Fibroblast of villous mesenchyme (primary cell): ENCODE measurements around the gene FILIP1. TPM values are rescaled to one million over a fixed set of nuclear protein-coding genes. Genes with fewer than 3 reads are reported as not detected.

ENCODE experiments used
- DNase-seq: peaks from one replicate; pipeline ENCODE4 v3.0.0-alpha.2; 2010; ENCODE audit warnings: low read depth
- H3K4me3 ChIP-seq: 2 replicates; pipeline ENCODE4 v1.5.1; 2011; ENCODE audit warnings: low read depth, mild to moderate bottlenecking, low read length
- total RNA-seq: library from RNA; depleted of rRNA; stranded (reverse); fragments of >200 nt; gene quantifications from 2 replicates; pipeline ENCODE4 v1.2.3, GENCODE V29; 2012
- TF ChIP-seq, protein P1 (sequence below): IDR thresholded peaks from 2 replicates; pipeline ENCODE4 v1.5.1; 2012; ENCODE audit warnings: low read depth, mild to moderate bottlenecking, low read length; ENCODE audit not compliant: insufficient read depth

Gene FILIP1
- total RNA-seq, 1 donor, result 0.43 TPM

DNA sequence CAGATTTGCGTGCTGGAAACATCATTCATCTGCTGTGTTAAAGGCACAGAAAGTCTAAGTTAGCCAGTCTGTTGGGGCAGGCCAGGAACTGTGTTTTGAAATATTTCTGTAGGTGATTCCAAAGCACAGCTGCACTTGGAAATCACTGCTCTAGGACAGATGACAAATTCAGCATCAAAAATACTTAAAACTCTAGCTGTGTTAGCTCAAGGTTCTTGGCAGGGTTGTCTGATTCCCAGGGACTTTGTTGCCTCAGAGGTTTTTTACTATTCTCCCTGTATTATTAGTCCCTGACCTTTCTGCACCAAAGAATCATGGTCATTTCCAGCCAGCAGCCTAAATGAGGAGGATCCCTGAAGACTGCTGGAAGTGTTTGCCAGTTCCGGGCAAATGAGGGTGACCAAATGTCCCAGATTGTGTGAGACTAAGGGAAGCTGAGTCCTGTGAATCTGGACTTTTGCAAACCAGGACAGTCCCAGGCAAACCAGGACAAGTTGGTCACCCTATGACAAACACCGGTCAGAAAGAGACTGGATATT, 124.7 kb downstream of the FILIP1 start:
- TF ChIP-seq, protein P1, sequence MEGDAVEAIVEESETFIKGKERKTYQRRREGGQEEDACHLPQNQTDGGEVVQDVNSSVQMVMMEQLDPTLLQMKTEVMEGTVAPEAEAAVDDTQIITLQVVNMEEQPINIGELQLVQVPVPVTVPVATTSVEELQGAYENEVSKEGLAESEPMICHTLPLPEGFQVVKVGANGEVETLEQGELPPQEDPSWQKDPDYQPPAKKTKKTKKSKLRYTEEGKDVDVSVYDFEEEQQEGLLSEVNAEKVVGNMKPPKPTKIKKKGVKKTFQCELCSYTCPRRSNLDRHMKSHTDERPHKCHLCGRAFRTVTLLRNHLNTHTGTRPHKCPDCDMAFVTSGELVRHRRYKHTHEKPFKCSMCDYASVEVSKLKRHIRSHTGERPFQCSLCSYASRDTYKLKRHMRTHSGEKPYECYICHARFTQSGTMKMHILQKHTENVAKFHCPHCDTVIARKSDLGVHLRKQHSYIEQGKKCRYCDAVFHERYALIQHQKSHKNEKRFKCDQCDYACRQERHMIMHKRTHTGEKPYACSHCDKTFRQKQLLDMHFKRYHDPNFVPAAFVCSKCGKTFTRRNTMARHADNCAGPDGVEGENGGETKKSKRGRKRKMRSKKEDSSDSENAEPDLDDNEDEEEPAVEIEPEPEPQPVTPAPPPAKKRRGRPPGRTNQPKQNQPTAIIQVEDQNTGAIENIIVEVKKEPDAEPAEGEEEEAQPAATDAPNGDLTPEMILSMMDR, result no peak
- DNase-seq, result no peak
- H3K4me3 ChIP-seq, result no peak overlapping the region

DNA sequence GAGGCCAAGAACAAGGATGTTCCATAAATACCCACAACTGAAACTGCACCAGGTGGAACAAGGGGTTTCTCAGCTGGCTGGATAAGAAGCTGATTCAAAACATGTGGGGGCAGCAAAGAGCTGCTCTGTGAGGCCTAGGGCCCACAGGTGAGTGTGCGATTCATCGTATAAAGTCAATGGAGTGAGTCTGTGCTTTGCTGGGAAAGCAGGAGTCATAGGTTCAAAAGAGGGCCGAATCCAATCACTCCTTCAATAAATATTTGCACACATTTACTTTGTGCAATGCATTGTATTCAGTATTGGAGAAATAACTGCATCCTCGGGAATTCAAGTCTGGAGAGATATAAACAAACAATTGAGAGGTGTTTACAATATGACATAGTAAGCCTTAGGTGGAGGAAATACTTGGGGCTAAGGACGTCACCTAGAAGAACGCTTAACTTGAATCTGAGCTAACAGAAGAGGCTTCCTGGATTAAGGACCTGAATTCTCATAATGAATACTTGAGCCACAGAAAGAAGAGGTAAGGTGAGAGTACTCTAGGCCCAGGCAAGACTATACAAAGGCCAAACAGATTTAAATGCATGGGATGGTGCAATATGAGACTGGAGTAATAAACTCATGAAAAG, 125.3 kb downstream of the FILIP1 start:
- no peak overlapping the region for H3K4me3 ChIP-seq
- TF ChIP-seq, protein P1, result peak; percentile 42
- DNase-seq, result no peak

DNA sequence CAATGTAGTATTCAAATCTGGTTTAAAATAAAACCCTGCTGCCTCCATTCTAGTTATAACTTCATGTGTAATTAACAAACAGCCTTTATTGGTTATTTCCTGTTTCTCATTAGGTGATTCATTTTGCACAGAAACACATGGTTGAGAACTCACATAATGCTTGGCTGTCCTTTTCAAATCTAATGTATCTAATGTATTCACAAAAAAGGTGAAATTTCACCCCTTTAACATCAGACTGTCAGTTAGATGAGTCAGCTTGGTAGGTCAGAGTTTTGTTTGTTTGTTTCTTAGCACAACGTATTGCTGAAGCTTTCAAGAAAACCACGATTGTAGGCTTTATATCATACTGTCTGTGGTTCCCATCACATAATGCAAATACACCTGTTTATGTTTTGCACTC, 130.3 kb downstream of the FILIP1 start:
- no peak overlapping the region for H3K4me3 ChIP-seq
- TF ChIP-seq, protein P1, result no peak
- no peak for DNase-seq

DNA sequence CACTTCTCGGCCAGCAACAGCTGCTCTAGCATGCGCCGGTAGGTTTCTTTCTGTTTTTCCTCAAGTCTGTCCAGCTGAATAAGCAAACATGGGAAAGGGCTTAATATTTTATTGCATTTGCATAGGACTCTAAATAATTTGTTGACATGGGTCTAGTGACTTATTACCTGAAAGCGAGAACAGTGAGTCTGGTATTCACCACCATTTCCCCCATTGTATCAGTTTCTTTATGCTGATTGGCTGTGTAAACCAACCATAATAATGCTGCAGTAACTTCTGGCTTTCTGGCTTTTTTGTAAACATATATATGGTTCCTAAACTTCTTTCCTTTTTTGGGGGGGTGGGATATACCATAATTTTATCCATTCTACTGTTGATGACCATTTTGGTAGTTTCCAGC, 140.0 kb downstream of the FILIP1 start:
- TF ChIP-seq, protein P1, result no peak
- no peak for DNase-seq
- no peak overlapping the region for H3K4me3 ChIP-seq

DNA sequence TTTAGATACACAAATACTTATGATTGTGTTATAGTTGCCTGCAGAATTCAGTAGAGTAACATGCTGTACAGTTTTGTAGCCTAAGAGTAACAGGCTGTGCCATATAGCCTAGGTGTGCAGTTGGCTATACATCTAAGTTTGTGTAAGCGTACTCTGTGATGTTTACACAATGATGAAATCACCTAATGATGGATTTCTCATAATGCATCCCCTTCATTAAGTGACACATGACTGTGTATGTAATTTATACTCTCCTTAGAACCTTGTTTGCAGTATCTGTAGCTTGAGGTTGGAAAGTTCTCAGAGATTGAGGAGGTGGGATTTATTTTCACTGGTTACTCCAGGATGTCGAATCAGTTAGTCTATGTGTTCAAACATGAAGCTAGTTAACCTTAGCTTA, 142.0 kb downstream of the FILIP1 start:
- H3K4me3 ChIP-seq, result no peak overlapping the region
- TF ChIP-seq, protein P1, result no peak
- DNase-seq, result no peak

DNA sequence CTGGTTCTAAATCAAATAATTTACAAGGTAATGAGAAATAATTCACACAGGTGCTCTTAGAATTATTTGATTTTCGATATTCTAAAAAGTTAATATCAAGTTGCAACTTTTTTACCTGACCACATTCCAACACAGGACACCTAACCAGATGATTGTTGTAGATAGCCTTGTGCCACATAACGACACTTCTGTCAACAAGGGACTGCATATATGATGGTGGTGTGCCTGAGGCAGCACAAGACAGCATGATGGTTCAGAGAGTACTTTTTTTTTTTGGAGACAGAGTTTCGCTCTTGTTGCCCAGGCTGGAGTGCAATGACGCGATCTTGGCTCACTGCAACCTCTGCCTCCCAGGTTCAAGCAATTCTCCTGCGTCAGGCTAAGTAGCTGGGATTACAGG, 142.8 kb downstream of the FILIP1 start:
- H3K4me3 ChIP-seq, result no peak overlapping the region
- TF ChIP-seq, protein P1, result no peak
- no peak for DNase-seq

DNA sequence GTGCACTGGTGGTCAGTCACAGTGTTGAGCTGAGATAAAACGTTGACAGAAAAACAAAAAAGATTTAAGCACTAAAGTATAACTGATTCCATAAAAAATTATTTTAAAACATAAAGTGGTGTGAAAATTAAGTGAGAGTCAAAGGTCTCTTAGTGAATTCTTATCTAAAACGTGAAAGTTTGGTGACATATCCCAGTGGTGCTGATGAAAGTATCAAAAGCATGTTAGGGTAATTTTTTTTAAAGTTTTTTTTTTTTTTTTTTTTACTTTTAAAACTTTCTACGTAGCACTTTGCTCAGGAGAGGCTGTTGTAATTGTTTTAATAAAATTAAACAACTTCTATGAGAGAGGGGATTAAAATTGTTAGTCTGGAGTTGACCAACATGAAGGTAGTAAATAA, 143.4 kb downstream of the FILIP1 start:
- no peak for DNase-seq
- TF ChIP-seq, protein P1, result no peak
- H3K4me3 ChIP-seq, result no peak overlapping the region
